Activated CD8-positive, alpha-beta T cell treated with anti-CD3 and anti-CD28 coated beads for 36 hours (primary cell): ENCODE results near the gene METTL1. TPM values are rescaled to one million over a fixed set of nuclear protein-coding genes. Genes with fewer than 3 reads are reported as not detected.
A peak's percentile ranks its signal among the peaks of the same experiment; 100 is the strongest.

Experiments
- ATAC-seq: fragments of 200-7000 bp; cut with Tn5 transposase; one replicate; pipeline ENCODE4 v1.10.0; 2021; ENCODE audit warnings: mild to moderate bottlenecking, moderate library complexity
- CTCF ChIA-PET: fragments of 350-600 bp; sonication (Branson Sonifier 250); formaldehyde crosslinking; loops from one replicate; lab custom pipeline; 2021; ENCODE audit warnings: antibody characterized with exemption; lab: Charles Lee
- POLR2A ChIA-PET: fragments of 350-600 bp; sonication (Branson Sonifier 250); formaldehyde crosslinking; loops from one replicate; lab custom pipeline; 2021; ENCODE audit warnings: antibody characterized with exemption; lab: Charles Lee
- DNase-seq: peaks from one replicate; pipeline ENCODE4 v3.0.0-alpha.2; 2020
- H3K27ac Mint-ChIP-seq: one replicate; pipeline ENCODE4 v1.8.0; 2021; ENCODE audit warnings: mild to moderate bottlenecking, mixed read lengths
- H3K27me3 Mint-ChIP-seq: one replicate; pipeline ENCODE4 v1.8.0; 2021; ENCODE audit warnings: mixed read lengths
- H3K36me3 Mint-ChIP-seq: one replicate; pipeline ENCODE4 v1.8.0; 2021; ENCODE audit warnings: low read depth, mixed read lengths
- H3K4me1 Mint-ChIP-seq: one replicate; pipeline ENCODE4 v1.8.0; 2021; ENCODE audit warnings: low read depth, mixed read lengths
- H3K4me3 Mint-ChIP-seq: one replicate; pipeline ENCODE4 v1.8.0; 2021; ENCODE audit warnings: mild to moderate bottlenecking, moderate library complexity, mixed read lengths
- H3K9me3 Mint-ChIP-seq: one replicate; pipeline ENCODE4 v1.8.0; 2021; ENCODE audit warnings: mixed read lengths
- CTCF ChIP-seq: fragments of 200-600 bp; IDR thresholded peaks from one replicate; pipeline ENCODE4 v1.8.0; 2022; ENCODE audit warnings: antibody characterized with exemption, mild to moderate bottlenecking
- intact Hi-C: fragments of 100-400 bp; cut with micrococcal nuclease; formaldehyde crosslinking; loops from one replicate; pipeline ENCODE4 v1.10.0; 2022
- total RNA-seq, 2 experiments: library from RNA; stranded (reverse); gene quantifications; one replicate each; pipeline ENCODE4 v1.2.3, GENCODE V29; 2021

Gene METTL1
- total RNA-seq, 2 experiments from 2014 or later = 29.6 to 34.1 TPM

GRCh38 chr12:57772429-57773322, 771 bp upstream of the METTL1 start, which contains the start of gene EEF1AKMT3:
Gene EEF1AKMT3 (plus strand): TSS chr12:57772614. CDS start chr12:57772725, 111 bp downstream.
- intact Hi-C loops = no loop called here
- Mint-ChIP-seq H3K9me3 (no peaks in the 10 kb centered on the region), H3K27ac (peak within 1 kb of the TSS; percentile 99), H3K4me3 (peak within 1 kb of the TSS; percentile 99), H3K4me1 (peaks cover 11% of the 10 kb centered on the region), H3K36me3 (peaks cover 28% of the 10 kb centered on the region), H3K27me3 (no peaks in the 10 kb centered on the region)
- ATAC-seq (peak; percentile 16), DNase-seq (peak; percentile 53)
- CTCF ChIA-PET = interaction anchor here (0.8 to 13.4 kb wide), 5 partner anchors 9 to 133 kb away, joined by 3 to 122 read pairs (median 9); partner anchors contain the start of genes CYP27B1 and TSFM
- POLR2A ChIA-PET = interaction anchor here (0.7 to 2.1 kb wide), 6 partner anchors 9 to 75 kb away, joined by 3 to 9 read pairs (median 4); partner anchors contain the start of gene TSFM
- no peak for TF ChIP-seq CTCF

GRCh38 chr12:57771236-57771872, 551 bp downstream of the METTL1 start:
- ChIA-PET CTCF (interaction anchor here (0.8 to 13.4 kb wide), 6 partner anchors 8 to 135 kb away, joined by 3 to 122 read pairs (median 8); partner anchors contain the start of genes CYP27B1 and TSFM), POLR2A (interaction anchor here (0.8 to 2.1 kb wide), 4 partner anchors 10 to 77 kb away, joined by 3 to 9 read pairs (median 4); partner anchors contain the start of gene TSFM)
- Mint-ChIP-seq H3K9me3 (no peaks in the 10 kb centered on the region), H3K27ac (peak overlapping the region; percentile 99), H3K4me1 (peaks cover 19% of the 10 kb centered on the region), H3K27me3 (peaks cover 3% of the 10 kb centered on the region), H3K4me3 (peak overlapping the region; percentile 99), H3K36me3 (peaks cover 28% of the 10 kb centered on the region)
- DNase-seq = peak; percentile 96
- ATAC-seq = peak; percentile 80
- intact Hi-C loops = no loop called here
- TF ChIP-seq CTCF = no peak

- ATAC-seq (no peak), DNase-seq (no peak)
- Mint-ChIP-seq H3K9me3 (no peaks in the 10 kb centered on the region), H3K4me3 (peak overlapping the region; percentile 99), H3K27me3 (peaks cover 6% of the 10 kb centered on the region), H3K4me1 (peaks cover 21% of the 10 kb centered on the region), H3K36me3 (peaks cover 28% of the 10 kb centered on the region), H3K27ac (no peak overlapping the region)
- ChIA-PET POLR2A (interaction anchor here (1.6 kb wide), 1 partner anchor 30 kb away, joined by 3 read pairs; no protein-coding TSS in a partner anchor), CTCF (interaction anchor here (0.8 to 4.3 kb wide), 3 partner anchors 12 to 14 kb away, joined by 3 to 17 read pairs (median 6); partner anchors contain the start of gene TSFM)
- no peak for TF ChIP-seq CTCF
- intact Hi-C loops = no loop called here
Observed at GRCh38 chr12:57770734-57771133, 1.2 kb downstream of the METTL1 start.

GRCh38 chr12:57769594-57769993, 2.3 kb downstream of the METTL1 start:
- DNase-seq (no peak), ATAC-seq (no peak)
- TF ChIP-seq CTCF = no peak
- intact Hi-C loops = no loop called here
- H3K9me3 Mint-ChIP-seq = no peaks in the 10 kb centered on the region
- peak overlapping the region; percentile 19 for H3K4me3 Mint-ChIP-seq
- POLR2A ChIA-PET = interaction anchor here (1.6 kb wide), 1 partner anchor 29 kb away, joined by 3 read pairs; no protein-coding TSS in a partner anchor
- no peak overlapping the region for H3K27ac Mint-ChIP-seq
- peaks cover 6% of the 10 kb centered on the region for H3K27me3 Mint-ChIP-seq
- CTCF ChIA-PET = interaction anchor here (1.7 to 6.2 kb wide), 3 partner anchors 10 to 13 kb away, joined by 6 to 74 read pairs (median 17); partner anchors contain the start of gene MARCHF9
- peaks cover 32% of the 10 kb centered on the region for H3K36me3 Mint-ChIP-seq
- H3K4me1 Mint-ChIP-seq = peaks cover 25% of the 10 kb centered on the region
